ENCODE results near the gene PHC2.

Gene PHC2

DNA sequence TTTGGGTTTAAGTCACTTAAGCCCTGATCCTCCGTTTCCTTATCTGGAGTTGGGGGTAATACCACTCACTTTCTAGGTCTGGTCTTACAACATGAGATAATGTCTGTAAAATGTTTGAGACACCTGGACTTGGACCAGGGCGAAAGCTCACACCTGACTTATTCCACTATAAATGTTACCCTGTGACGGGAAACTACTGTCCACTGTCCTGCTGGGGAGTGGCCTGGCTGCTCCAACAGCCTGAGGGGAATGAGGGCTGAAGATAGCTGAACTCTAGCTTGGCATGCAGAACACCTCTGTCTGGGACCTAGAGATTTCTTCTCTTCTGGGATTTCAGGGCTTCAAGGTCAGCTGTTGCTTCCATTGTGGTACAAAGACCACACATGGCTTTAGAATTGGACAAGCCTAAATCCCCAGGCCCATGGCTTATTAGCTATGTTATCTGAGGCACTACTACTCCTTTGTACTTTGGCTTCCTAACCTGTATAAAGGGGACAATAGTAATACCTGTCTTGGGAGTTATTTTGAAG, 100.5 kb downstream of the PHC2 start:
- no peak for DNase-seq

DNA sequence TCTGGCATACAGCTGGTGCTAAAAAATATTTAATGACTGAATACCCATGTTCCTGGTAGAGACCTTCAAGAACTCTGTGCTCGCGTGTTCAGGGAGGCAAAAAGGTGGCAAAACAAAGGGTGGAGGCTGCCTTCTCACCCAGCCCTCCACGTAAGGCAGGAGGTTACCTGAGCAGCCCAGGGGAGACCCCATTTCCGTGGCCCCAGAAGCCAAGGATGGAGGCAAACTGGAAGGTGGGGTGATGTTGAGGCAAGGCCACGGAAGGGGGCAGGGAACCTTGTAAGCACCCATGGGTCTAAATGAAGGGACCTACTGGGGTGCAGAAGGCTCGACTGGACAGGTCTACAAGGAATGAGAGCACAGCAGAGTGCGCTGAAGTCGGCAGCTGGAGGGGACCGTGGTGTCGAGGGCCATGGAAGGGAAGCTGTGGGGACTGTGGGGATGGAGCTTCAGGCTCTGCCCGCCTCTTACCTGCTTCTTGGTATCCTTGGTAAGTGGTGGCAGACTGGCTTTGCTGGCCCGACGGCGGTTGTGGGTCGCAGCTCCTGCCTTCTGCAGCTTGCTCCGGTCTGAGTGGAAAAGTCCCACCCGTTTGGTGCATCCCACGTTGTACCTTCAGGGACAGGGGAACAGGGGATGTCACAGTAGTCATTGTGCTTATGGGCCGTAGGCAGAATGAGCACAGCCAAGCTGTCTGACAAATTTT, 101.1 kb downstream of the PHC2 start:
- no peak for DNase-seq

GRCh38 chr1:33328817-33329216, 102.1 kb downstream of the PHC2 start:
- no peak for DNase-seq

GRCh38 chr1:33327587-33328325, 103.1 kb downstream of the PHC2 start:
- DNase-seq: peak; percentile 89

GRCh38 chr1:33326785-33327184, 104.1 kb downstream of the PHC2 start:
- DNase-seq: no peak

DNA sequence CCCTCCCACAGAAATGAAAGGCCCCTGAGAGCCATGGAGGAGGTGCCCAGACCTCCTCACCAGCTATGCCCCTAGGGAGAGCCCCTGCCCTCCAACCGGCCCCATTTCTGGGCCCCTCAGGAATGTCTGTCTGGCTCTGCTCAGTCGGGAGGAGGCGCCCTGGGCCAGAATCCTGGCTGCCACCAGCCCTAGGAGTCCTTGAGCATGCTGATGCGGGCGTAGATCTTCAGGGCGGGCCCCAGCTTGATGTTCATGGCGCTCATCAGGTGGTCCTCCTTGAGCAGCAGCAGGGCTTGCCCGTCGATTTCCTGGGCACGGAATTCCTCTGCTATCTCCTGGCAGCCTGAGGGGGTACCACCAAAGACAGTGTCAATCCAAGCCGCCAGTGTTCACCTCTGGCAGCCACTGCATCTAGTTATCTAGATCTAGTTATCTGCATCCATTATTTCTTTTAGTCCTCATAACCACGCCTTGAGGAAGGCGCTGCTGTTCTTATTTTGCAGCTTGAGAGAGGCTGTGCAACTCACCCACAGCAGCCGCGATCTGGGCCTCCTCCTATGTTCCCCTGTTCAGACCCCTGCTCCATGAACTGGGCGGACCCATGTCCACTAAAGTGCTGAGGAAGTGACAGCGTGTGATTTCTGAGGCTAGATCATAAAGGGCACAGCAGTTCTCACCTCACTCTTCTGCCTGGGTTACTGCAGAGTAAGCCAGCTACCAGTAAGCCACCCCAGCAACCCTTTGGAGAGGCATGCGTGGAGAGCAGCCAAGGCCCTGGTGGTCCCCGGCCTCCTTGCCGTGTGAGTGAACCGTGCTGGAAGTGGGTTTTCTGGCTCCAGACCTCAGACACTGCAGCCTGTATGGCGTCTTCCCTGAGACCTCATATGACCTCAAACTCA, 106.0 kb downstream of the PHC2 start:
- no peak for DNase-seq

GRCh38 chr1:33323663-33324477, 107.0 kb downstream of the PHC2 start:
- DNase-seq: no peak

- no peak for DNase-seq
Measured at GRCh38 chr1:33322870-33323585, 107.9 kb downstream of the PHC2 start.

GRCh38 chr1:33322109-33322508, 108.8 kb downstream of the PHC2 start:
- no peak for DNase-seq

GRCh38 chr1:33321178-33321577, 109.7 kb downstream of the PHC2 start:
- no peak for DNase-seq

DNA sequence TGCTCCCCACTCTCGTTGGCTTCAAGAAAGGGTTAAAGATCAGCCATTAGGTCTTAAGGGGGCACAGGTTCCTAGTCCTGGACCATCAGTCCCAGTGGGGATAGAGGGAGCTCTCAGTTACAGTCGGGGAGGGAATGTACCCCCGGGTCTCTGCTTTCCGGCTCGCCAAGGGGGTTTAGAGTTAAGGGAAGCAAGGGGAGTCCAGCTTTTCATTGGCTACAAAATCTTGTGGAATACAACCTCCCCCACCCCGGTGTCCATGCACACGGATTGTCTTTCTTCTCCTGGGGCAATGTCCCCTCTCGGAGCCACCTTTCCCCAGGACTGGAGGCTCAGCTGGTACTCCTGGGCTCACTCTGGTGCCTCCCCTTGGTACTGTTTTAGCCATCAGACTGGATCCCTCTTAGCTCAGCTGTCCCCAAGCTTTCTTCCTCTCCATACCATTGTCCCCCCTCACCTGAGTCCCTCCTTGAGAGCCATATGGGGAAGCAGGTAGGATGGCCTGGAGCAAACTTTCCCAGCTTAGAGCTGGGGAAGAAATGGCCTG, 110.2 kb downstream of the PHC2 start, which contains the start of gene A3GALT2:
Gene A3GALT2, minus strand, starts transcription at position 480 of the 547 bp plus-strand sequence. Its CDS starts 0 bp downstream, at position 480.
- DNase-seq: no peak

DNA sequence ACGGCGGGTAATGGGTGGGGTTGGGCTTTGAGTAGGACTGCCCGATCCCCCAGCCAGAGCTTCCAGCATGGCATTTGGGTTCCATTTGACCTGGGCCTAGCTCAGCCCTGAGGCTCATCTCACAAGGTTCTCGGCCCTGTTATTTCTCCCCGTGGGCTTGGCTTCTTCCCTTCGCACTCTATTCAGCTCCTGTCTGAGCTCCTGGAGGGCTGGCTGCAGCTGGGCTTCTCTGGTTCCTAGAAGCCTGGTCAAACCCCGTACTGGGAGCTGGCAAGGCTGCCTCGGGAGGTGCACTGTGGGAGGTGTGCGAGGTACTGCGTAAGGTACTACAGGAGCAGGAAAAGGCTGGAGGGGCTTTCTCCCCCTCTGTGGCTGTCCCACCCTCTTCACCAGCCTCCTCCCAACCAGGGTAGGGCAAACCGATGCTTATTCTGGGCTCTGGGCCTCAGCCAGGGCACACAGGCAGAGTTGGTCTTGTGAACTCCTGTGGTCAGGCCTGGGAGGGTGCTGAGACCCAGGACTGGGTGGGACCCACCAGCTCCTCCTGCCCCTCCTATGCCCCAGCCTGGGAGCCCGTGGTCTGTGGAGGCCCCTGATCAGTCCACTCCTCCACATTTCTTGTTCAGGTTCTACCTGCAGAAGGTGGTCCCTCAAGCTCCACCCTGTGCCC, 110.8 kb downstream of the PHC2 start:
- no peak for DNase-seq

DNA sequence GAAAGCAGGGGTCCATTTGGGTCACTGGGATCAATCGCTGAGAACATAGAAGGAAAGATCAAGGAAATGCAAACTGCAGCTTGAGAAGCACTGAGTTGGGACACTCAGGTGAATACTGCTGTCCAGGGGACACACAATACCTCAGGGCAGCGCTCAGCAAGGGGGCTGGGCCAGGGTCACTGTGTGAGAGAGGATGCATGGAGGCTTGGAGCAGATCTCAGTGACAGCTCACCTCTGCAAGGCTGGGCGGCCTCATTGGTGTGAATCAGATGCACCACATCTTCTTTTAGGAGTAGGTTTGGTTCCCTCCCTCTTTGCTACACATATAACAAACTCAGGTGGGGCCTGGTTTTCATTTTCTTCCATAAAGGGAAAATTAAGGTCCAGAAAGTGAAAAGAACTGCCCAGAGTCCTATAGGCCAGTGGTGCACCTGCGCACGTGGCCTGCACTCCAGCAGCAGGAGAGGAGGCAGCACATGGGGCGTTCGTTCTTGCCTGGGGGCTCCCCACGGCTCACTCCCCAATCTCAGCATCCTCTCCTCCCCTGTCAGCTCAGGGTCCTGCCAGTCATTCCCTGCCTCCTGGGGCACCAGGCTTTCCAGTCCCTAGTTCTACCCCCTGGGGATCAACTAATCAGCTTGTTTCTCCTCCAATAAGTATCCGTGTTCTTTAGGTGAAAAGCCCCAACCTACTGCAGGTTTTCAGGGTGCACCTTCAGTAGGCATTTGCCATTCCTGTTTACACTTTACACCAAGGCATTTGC, 111.5 kb downstream of the PHC2 start:
- DNase-seq: no peak

DNA sequence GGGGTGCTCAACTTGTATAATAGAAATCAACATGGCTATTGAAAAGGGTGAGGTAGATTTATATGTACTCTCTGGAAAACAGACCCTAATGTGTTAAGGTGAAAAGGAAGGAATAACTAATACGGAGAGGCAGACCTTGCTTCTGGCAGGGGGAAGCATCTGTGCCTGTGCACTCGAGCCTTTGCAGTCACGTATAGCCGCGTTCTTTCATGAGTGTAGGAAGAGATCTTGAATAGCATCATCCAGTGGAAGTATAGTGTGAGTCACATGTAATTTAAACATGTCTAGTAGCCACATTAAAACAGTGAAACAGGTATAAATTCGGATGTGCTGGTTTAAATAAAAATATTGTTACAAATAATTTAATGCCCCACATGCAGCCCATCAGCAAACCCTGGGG, 112.9 kb downstream of the PHC2 start:
- peak; percentile 41 for DNase-seq

DNA sequence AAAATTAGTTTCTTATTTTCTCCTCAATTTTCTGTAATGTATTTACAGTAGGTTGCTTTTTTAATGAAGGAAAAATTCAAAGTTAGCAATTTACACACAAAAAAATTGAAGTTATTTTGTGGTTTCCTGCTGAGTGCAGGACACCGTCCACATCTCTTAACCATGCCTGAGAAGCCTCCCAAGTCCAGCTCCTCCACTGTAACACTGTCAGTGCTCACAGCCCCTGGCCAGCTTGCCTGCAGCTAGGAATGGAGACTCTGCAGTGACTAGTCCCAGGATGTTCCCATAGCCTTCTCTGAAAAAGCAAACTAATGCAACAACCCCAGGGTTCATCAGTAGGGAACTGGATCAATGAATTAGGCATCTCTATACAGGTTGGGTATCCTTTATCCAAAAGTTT, 113.5 kb downstream of the PHC2 start:
- DNase-seq: no peak

GRCh38 chr1:33316601-33317000, 114.3 kb downstream of the PHC2 start:
- no peak for DNase-seq

DNA sequence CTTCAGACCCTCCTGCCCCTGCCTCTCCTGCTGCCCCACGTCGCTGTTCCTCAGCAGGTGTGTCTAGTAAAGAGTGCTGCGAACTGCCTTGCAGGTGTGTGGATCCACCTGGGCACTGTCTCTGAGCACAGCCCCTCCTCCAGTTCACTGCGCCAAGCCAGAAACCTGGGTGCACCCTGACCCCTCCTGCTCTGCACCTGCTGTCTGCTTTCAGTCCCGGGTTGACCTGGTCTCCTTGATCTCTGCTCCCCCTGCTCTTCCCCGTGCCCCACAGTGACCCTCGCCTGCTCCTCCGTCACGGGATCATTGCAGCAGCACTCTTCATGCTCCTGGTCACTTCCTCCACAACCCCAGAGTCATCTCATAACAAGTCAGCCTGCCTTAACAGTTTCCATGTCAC, 116.5 kb downstream of the PHC2 start:
- no peak for DNase-seq

DNA sequence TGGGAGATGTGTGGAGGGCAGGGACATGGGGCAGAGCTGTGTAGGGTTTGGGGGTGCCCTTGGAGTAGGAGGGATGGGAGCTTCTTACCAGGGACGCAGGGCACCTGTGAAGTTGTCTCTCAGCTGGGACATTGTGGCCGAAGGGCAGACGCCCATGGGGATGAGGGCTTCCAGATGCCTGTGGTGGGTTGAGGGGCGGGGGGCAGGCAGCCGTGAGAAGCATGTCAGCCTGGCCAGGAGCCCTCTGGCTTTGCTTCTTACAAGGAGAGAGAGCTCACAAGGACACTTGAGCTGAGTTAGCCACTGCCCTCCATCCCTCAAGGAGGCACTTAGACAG, 118.5 kb downstream of the PHC2 start:
- DNase-seq: no peak

DNA sequence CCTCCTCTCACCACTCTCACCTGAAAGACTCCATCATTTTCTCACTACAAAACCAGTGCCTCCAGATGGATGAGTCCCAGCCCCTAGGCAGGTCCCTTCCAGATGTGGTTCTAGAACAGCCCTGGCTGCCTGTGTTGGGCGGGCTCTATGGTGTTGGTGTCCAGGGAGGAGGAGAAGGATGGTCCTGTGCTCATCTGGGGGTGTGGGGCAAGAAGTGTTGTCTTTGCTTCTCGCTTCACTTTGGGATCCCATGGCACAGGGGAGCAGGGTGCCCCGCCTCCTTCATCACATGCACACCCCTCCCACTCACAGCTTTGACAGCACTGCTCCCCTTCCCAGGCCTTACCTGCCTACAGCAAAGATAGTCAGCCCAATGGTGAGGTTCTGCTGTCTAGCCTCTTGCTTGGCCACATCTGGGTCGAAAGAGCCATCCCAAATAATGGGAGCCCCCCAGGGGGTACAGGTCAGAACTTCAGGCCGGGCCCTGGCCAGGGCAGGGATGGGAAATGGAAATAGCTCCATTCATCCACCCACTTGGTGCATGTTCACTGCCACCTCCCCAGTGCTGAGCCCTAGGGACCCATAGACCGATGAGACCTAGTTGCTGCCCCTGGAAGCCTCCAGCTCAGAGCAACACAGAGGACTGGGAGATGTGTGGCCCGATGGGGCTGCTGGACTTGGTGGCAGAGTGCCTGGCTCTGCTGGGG, 119.0 kb downstream of the PHC2 start:
- no peak for DNase-seq

Measured in fibroblast of skin of scalp (primary cell).